Coronary artery (tissue), 2 donors: ENCODE results near the gene SENP1.

Source experiments
- DNase-seq: peaks from one replicate; pipeline ENCODE4 v3.0.0-alpha.2; 2017; ENCODE audit warnings: low spot score
- H3K27ac ChIP-seq, 2 donors: fragments of 200-600 bp; sonication (generic); one replicate each; pipeline ENCODE4 v1.5.1; 2016 to 2019
- H3K4me3 ChIP-seq: fragments of 200-600 bp; sonication (generic); 2 replicates; pipeline ENCODE4 v1.5.1; 2016; ENCODE audit warnings: mild to moderate bottlenecking, moderate library complexity
- TF ChIP-seq, protein P1 (sequence below): fragments of 200-600 bp; sonication (generic); IDR thresholded peaks from one replicate; pipeline ENCODE4 v1.5.1; 2019; ENCODE audit warnings: antibody characterized with exemption

The SENP1 gene

GRCh38 chr12:48021485-48022179 lies 84.2 kb downstream of the SENP1 start:
- no peak for DNase-seq
- Histone ChIP-seq H3K4me3 (no peak overlapping the region), H3K27ac (no peak overlapping the region)
- TF ChIP-seq, protein P1, sequence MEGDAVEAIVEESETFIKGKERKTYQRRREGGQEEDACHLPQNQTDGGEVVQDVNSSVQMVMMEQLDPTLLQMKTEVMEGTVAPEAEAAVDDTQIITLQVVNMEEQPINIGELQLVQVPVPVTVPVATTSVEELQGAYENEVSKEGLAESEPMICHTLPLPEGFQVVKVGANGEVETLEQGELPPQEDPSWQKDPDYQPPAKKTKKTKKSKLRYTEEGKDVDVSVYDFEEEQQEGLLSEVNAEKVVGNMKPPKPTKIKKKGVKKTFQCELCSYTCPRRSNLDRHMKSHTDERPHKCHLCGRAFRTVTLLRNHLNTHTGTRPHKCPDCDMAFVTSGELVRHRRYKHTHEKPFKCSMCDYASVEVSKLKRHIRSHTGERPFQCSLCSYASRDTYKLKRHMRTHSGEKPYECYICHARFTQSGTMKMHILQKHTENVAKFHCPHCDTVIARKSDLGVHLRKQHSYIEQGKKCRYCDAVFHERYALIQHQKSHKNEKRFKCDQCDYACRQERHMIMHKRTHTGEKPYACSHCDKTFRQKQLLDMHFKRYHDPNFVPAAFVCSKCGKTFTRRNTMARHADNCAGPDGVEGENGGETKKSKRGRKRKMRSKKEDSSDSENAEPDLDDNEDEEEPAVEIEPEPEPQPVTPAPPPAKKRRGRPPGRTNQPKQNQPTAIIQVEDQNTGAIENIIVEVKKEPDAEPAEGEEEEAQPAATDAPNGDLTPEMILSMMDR: no peak

DNA sequence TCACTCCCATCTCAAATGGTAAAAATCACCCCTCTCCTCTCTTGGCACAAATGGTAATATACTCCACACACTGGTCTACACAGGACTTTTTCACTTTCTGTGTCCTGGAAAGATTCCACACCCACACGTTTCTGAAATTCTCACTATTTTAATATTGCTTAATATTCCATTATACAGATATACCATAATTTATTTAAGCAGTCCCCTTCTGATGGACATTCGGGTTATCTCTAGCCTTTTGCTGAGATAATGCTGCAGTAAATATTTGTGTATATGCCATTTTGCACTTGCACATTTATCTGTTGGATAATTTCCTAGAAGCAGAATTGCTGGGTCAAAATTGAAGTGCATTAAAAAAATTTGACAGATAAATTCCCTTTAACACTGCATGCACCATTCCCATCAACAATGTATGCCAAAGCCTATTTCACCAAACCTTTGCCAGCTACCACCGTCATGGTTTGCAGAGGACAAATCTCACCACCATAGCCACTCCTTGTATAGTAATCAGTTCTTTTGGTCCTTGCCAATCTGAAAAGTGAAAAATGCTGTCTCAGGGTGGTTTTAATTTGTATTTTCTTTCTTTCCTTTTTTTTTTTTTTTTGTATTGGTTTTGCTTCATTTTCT lies 86.1 kb downstream of the SENP1 start:
- Histone ChIP-seq H3K27ac (no peak overlapping the region), H3K4me3 (no peak overlapping the region)
- TF ChIP-seq, protein P1: no peak
- DNase-seq: no peak

GRCh38 chr12:48018618-48018995 lies 87.3 kb downstream of the SENP1 start:
- DNase-seq: no peak

DNA sequence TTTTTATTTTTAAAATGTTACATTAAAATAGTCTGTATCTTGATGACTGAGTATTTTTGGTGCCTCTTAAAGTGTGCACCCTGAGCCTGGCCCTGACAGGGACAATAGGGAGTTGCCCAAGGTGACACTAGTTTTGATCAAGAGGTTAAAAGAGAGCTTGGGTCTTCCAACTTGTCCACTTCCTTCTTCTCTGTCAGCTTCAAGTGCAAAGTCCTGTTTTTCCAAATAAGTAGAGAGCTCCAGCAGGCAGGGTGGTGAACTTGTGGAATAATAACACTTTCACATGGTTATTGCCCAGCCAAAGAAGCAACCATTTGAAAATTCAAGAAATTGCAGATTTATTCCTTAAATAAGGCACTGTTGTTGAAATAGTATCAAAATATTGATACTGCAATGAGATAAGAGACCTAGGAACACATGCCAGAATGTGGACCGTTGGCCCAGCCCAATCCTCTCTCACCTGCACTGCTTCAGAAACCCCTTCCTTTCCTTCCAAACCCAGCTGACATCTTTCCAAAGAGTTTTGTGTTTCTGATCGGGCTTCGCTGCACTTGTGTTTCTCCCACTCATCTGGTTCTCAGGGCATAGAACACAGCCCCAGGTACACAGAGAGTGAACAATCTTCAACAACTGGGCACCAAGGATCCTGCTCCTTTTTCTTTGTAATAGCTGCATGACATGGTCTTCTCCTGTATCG lies 87.8 kb downstream of the SENP1 start:
- DNase-seq: no peak
- no peak overlapping the region for H3K27ac ChIP-seq
- TF ChIP-seq, protein P1: no peak
- no peak overlapping the region for H3K4me3 ChIP-seq

More at GRCh38 chr12:48018618-48018995, 87.3 kb downstream of the SENP1 start:
- no peak overlapping the region for H3K27ac ChIP-seq
- TF ChIP-seq, protein P1: no peak
- no peak overlapping the region for H3K4me3 ChIP-seq

- DNase-seq: no peak
- TF ChIP-seq, protein P1: no peak
- no peak overlapping the region for H3K4me3 ChIP-seq
- no peak overlapping the region for H3K27ac ChIP-seq
Observed at GRCh38 chr12:48017496-48017895, 88.4 kb downstream of the SENP1 start.

GRCh38 chr12:48016373-48017020 lies 89.4 kb downstream of the SENP1 start:
- Histone ChIP-seq H3K4me3 (no peak overlapping the region), H3K27ac (no peak overlapping the region)
- no peak for DNase-seq
- TF ChIP-seq, protein P1: no peak
